ENCODE results near the gene RPS6KB2.

RPS6KB2 gene

GRCh38 chr11:67429722-67430121, 1.4 kb downstream of the RPS6KB2 start:
- DNase-seq (ENCODE audit: low spot score) = no peak

- DNase-seq (ENCODE audit: low spot score) = no peak
Measured at GRCh38 chr11:67431346-67432249, 3.3 kb downstream of the RPS6KB2 start.

- no peak for DNase-seq (ENCODE audit: low spot score)
Measured at GRCh38 chr11:67432655-67433349, 4.5 kb downstream of the RPS6KB2 start.

GRCh38 chr11:67433536-67434394, 5.5 kb downstream of the RPS6KB2 start:
- no peak for DNase-seq (ENCODE audit: low spot score)

GRCh38 chr11:67434395-67434881, 6.1 kb downstream of the RPS6KB2 start:
- DNase-seq (ENCODE audit: low spot score) = no peak

GRCh38 chr11:67435031-67435726, 6.9 kb downstream of the RPS6KB2 start:
- no peak for DNase-seq (ENCODE audit: low spot score)

- DNase-seq (ENCODE audit: low spot score) = no peak
Measured at GRCh38 chr11:67435727-67436458, 7.6 kb downstream of the RPS6KB2 start.

- no peak for DNase-seq (ENCODE audit: low spot score)
Measured at GRCh38 chr11:67436459-67437081, 8.3 kb downstream of the RPS6KB2 start.

GRCh38 chr11:67437082-67437808, 9.0 kb downstream of the RPS6KB2 start, which contains the start of gene PTPRCAP:
TSS of gene PTPRCAP (minus strand) at chr11:67437682. CDS start at chr11:67437619, 63 bp downstream.
- DNase-seq (ENCODE audit: low spot score) = no peak

GRCh38 chr11:67437809-67438157, 9.5 kb downstream of the RPS6KB2 start:
- no peak for DNase-seq (ENCODE audit: low spot score)

- DNase-seq (ENCODE audit: low spot score) = no peak
Measured at GRCh38 chr11:67438158-67438902, 10.0 kb downstream of the RPS6KB2 start.

GRCh38 chr11:67439321-67440228, 11.3 kb downstream of the RPS6KB2 start:
- no peak for DNase-seq (ENCODE audit: low spot score)

GRCh38 chr11:67440229-67441097, 12.2 kb downstream of the RPS6KB2 start:
- no peak for DNase-seq (ENCODE audit: low spot score)

- DNase-seq (ENCODE audit: low spot score) = no peak
Measured at GRCh38 chr11:67441098-67441563, 12.8 kb downstream of the RPS6KB2 start.

- no peak for DNase-seq (ENCODE audit: low spot score)
Measured at GRCh38 chr11:67441731-67442351, 13.5 kb downstream of the RPS6KB2 start.
